Rectal smooth muscle tissue (tissue), 1 donor: ENCODE measurements around the gene L3MBTL4.

ENCODE experiments used
- H3K27ac ChIP-seq: one replicate; pipeline ENCODE4 v1.7.0; 2013; ENCODE audit warnings: low read depth, low read length, inconsistent platforms
- H3K27me3 ChIP-seq: one replicate; pipeline ENCODE4 v1.7.0; 2013; ENCODE audit warnings: low read length; ENCODE audit not compliant: control insufficient read depth, insufficient read depth
- H3K36me3 ChIP-seq: one replicate; pipeline ENCODE4 v1.7.0; 2013; ENCODE audit warnings: low read length; ENCODE audit not compliant: control insufficient read depth, insufficient read depth
- H3K4me1 ChIP-seq: one replicate; pipeline ENCODE4 v1.7.0; 2013; ENCODE audit warnings: low read length; ENCODE audit not compliant: control insufficient read depth, insufficient read depth
- H3K4me3 ChIP-seq: one replicate; pipeline ENCODE4 v1.7.0; 2013; ENCODE audit warnings: low read length
- H3K9ac ChIP-seq: one replicate; pipeline ENCODE4 v1.7.0; 2013; ENCODE audit warnings: low read length

Gene L3MBTL4

DNA sequence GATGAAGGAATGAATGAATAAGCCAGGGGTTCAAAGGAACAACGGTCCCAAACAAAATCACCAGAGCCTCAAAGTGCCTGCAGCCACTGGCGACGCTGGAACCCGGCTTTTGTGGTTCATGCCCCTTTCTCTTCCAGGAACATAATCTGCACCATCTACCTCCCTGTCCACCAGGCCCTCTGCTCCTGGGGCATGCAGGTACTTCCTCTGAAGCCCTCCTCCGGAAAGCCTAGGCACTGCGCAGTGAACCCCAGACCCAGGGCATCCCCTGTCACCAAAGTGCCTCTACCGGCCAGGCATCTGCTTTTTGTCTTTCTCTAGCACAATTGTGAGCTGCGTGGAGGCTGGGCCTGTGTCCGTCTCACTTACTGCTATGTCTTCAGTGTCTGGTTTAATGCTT, 420.8 kb downstream of the L3MBTL4 start:
- no peaks in the 10 kb centered on the region for H3K4me1 ChIP-seq
- H3K9ac ChIP-seq: no peak overlapping the region
- H3K27me3 ChIP-seq: no peaks in the 10 kb centered on the region
- no peak overlapping the region for H3K27ac ChIP-seq
- no peak overlapping the region for H3K4me3 ChIP-seq
- H3K36me3 ChIP-seq: no peaks in the 10 kb centered on the region

GRCh38 chr18:5992381-5992780, 422.3 kb downstream of the L3MBTL4 start:
- Histone ChIP-seq H3K27me3 (no peaks in the 10 kb centered on the region), H3K27ac (no peak overlapping the region), H3K36me3 (no peaks in the 10 kb centered on the region), H3K9ac (no peak overlapping the region), H3K4me1 (no peaks in the 10 kb centered on the region), H3K4me3 (no peak overlapping the region)

- Histone ChIP-seq H3K27ac (no peak overlapping the region), H3K36me3 (no peaks in the 10 kb centered on the region), H3K4me3 (no peak overlapping the region), H3K27me3 (no peaks in the 10 kb centered on the region), H3K4me1 (no peaks in the 10 kb centered on the region), H3K9ac (no peak overlapping the region)
These were observed 427.5 kb downstream of the L3MBTL4 start for GRCh38 chr18:5987249-5987648.

DNA sequence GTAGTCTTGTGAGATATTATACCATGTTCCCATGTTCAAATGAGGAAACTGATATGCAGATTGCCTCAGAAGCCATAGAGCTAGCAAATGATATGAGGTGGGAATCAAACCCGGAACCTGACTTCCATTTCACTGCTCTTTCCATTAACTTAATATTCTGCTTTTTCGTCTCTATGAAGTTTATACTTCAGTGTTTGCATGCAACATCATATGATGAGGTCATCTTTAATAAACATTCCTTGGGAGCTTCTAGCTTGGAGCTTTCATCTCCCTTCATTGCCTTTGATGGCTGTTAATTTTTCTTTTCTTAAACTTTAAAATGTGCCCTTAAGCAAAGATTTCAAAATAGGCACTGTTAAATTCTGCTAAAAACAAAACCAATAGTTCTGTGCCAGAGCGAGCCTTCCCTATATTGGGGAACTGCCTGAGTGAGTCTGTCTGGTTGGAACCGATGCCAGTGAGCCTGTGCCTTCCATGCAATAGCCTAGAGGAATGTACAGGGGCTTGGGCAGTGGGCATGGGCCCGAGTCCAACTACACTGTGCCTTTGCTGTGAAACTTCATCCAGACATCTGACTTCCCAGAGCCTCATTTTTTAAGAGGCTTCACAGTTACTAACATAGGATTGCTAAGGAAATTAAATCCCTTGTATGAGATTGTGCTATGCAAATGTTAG, 428.3 kb downstream of the L3MBTL4 start:
- Histone ChIP-seq H3K4me3 (no peak overlapping the region), H3K27me3 (no peaks in the 10 kb centered on the region)

GRCh38 chr18:5984245-5984644, 430.5 kb downstream of the L3MBTL4 start:
- Histone ChIP-seq H3K9ac (no peak overlapping the region), H3K27ac (no peak overlapping the region), H3K27me3 (no peaks in the 10 kb centered on the region), H3K4me3 (no peak overlapping the region), H3K4me1 (no peaks in the 10 kb centered on the region), H3K36me3 (no peaks in the 10 kb centered on the region)

More for the DNA sequence above, 428.3 kb downstream of the L3MBTL4 start:
- no peaks in the 10 kb centered on the region for H3K36me3 ChIP-seq
- no peaks in the 10 kb centered on the region for H3K4me1 ChIP-seq
- H3K9ac ChIP-seq: no peak overlapping the region
- no peak overlapping the region for H3K27ac ChIP-seq

- H3K4me3 ChIP-seq: no peak overlapping the region
- H3K36me3 ChIP-seq: no peaks in the 10 kb centered on the region
- no peak overlapping the region for H3K9ac ChIP-seq
- no peaks in the 10 kb centered on the region for H3K4me1 ChIP-seq
- H3K27me3 ChIP-seq: no peaks in the 10 kb centered on the region
- no peak overlapping the region for H3K27ac ChIP-seq
These were observed 431.2 kb downstream of the L3MBTL4 start for GRCh38 chr18:5983488-5983887.

DNA sequence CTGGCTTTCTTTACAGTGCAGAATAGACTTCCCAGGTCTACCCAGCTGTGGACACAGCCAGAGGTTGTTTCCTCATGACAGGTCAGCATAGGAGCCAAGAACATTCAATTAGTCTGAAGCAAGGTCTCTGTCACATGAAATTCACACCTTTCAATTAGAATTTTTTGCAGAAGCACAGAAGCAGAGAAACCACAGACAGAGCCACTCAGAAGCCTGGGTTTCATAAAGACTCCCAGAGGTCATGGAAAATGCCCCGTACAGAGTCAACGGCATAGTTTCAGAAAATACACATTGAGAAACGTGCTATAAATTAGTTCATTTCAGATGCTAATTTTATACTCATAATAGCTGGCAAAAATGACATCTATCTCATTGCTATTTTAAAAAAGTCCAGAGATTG, 432.4 kb downstream of the L3MBTL4 start:
- no peak overlapping the region for H3K9ac ChIP-seq
- H3K27ac ChIP-seq: no peak overlapping the region
- no peaks in the 10 kb centered on the region for H3K4me1 ChIP-seq
- no peak overlapping the region for H3K4me3 ChIP-seq
- H3K27me3 ChIP-seq: no peaks in the 10 kb centered on the region
- no peaks in the 10 kb centered on the region for H3K36me3 ChIP-seq

- Histone ChIP-seq H3K27ac (no peak overlapping the region), H3K4me3 (no peak overlapping the region), H3K36me3 (no peaks in the 10 kb centered on the region), H3K9ac (no peak overlapping the region), H3K4me1 (no peaks in the 10 kb centered on the region), H3K27me3 (no peaks in the 10 kb centered on the region)
These were observed 434.0 kb downstream of the L3MBTL4 start for GRCh38 chr18:5980721-5981120.

- Histone ChIP-seq H3K4me3 (no peak overlapping the region), H3K27ac (no peak overlapping the region), H3K36me3 (no peaks in the 10 kb centered on the region), H3K9ac (no peak overlapping the region), H3K4me1 (no peaks in the 10 kb centered on the region), H3K27me3 (no peaks in the 10 kb centered on the region)
These were observed 434.7 kb downstream of the L3MBTL4 start for GRCh38 chr18:5979971-5980457.

GRCh38 chr18:5979176-5979888, 435.4 kb downstream of the L3MBTL4 start:
- H3K4me3 ChIP-seq: no peak overlapping the region
- H3K27ac ChIP-seq: no peak overlapping the region
- no peaks in the 10 kb centered on the region for H3K4me1 ChIP-seq
- no peaks in the 10 kb centered on the region for H3K36me3 ChIP-seq
- no peaks in the 10 kb centered on the region for H3K27me3 ChIP-seq
- H3K9ac ChIP-seq: no peak overlapping the region

DNA sequence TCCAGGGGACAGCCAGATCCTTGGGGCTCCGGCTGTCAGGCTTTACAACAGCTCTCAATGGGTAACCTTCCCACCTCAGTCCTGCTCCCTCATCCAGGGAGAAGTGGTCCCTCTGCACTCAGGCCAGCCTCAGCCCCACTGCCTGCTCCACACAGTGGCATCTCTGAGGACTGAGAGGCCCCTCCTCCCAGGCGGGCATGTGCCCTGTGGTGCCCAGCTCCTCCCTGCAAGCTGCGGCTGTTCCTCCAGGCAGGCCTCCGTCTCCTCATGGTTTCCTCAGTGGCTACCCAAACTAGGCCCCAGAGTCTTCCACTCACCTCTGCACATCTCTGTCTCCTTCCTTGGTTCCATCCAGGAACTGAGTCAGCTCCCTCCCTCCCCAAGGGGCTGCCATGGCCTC, 437.7 kb downstream of the L3MBTL4 start:
- no peaks in the 10 kb centered on the region for H3K4me1 ChIP-seq
- no peak overlapping the region for H3K4me3 ChIP-seq
- no peaks in the 10 kb centered on the region for H3K36me3 ChIP-seq
- H3K27ac ChIP-seq: no peak overlapping the region
- no peak overlapping the region for H3K9ac ChIP-seq
- H3K27me3 ChIP-seq: no peaks in the 10 kb centered on the region

GRCh38 chr18:5975111-5976002, 439.4 kb downstream of the L3MBTL4 start:
- H3K9ac ChIP-seq: no peak overlapping the region
- H3K27ac ChIP-seq: no peak overlapping the region
- no peaks in the 10 kb centered on the region for H3K4me1 ChIP-seq
- H3K4me3 ChIP-seq: no peak overlapping the region
- H3K36me3 ChIP-seq: no peaks in the 10 kb centered on the region
- H3K27me3 ChIP-seq: no peaks in the 10 kb centered on the region
